GM21786 (cell line): ENCODE measurements around the gene TMEM82.

Experiments
- ATAC-seq: cut with Tn5 transposase; IDR thresholded peaks from one replicate; pipeline ENCODE4 v1.9.1; 2021; ENCODE audit not compliant: unreplicated experiment

Gene TMEM82

DNA sequence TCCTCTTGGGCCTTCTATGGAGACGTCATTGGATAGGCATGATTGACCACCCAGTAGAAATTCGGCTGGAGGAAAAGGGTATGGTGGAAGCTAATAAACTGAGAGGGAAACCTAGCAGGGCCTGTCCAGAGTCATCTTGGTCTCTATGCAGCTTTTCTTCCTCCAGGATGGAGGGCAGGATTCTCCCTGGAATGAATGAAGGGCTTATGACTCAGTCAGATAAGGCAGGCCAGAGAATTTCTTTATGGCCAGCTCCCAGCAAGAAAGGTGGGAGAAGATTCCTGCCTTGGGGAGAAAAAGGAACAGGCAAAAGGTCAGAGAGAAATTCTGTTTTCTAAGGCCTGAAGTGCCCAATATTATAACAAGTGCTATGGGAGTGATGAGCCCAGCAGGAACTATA is 33.4 kb downstream of the TMEM82 start:
- no peak for ATAC-seq

DNA sequence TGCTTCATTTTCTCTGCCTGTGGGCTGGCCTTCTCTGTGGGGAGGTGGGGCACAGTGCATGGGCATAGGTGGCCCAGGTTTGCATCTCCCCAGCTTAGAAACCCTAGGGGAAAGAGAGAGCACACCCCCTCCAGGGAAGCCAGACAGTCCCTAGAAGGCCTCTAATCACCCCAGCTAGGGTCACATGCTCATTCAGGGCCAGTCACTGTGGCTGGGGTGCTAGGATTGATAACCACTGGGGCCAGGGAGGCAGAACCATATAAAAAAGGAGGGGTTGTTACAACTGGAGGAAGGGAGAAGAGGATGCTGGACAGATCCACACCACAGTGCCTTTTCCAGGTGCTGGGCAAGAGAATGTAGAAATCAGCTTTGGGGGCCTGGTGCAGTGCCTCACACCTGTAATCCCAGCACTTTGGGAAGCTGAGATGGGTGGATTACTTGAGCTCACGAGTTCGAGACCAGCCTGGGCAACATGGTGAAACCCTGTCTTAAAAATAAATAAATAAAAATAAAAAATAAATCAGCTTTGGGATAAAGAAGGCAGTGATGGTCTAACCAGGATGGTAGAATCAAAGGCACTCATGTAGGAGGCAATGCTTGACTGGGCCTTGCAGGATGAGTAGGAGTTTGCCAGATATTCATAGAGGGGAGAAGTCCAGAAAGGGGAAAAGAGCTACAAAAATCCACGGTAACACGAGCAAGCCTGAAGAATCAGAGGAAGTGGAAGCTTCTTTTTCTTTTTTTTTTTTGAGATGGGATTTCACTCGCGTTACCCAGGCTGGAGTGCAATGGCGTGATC is 35.8 kb downstream of the TMEM82 start:
- no peak for ATAC-seq

DNA sequence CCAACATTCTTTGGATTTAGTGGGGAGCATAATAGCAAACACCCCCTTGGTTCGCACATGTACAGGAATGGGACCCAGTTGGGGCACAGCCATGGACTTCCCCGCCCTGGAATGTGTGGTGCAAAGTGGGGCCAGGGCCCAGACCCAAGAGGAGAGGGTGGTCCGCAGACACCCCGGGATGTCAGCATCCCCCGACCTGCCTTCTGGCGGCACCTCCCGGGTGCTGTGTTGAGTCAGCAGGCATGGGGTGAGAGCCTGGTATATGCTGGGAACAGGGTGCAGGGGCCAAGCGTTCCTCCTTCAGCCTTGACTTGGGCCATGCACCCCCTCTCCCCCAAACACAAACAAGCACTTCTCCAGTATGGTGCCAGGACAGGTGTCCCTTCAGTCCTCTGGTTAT is 43.4 kb downstream of the TMEM82 start:
- ATAC-seq, result no peak

DNA sequence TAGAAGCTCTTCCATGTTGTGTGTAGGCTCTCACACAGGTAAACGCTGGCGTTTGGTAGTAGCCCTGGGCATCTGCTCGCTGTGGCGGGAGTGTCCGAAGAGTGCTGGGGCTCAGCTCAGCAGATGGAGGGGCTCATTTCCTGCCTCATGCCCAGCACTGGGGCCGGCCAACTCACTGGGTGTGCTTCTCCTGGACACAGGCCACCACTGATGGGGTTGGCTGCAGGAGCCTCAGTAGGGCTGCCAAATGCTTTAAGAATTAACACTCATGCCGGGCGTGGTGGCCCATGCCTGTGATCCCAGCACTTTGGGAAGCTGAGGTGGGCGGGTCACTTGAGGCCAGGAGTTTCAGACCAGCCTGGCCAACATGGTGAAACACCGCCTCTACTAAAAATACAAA is 44.3 kb downstream of the TMEM82 start:
- no peak for ATAC-seq

DNA sequence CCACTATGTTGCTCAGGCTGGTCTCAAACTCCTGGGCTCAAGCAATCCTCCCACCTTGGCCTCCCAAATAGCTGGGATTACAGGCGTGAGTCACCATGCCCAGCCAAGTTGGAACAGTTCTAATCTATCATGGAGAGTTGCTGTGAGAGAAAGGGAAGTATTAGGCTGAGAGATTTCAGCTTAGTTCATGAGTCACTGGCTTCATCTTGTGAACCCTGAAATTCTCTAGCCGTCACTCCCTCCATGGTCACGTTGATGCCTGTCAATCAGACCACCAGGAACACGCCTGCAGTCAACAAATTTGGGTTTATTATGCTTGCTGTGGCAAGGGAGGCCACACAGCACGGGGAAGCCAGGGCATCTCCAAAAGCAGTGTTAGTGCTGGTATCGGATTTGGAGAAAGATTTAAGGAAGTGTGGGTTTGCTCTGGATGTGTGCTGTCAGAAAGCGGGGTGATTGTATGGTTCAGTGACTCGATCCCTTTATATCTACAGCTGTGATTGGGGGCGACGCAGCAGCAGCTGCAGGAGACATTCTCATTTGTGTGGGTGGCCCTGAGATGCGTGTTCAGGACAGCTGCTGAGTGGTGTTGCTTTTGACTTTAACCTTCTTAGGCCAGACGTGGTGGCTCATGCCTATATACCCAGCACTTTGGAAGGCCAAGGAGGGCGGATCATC is 46.5 kb downstream of the TMEM82 start:
- ATAC-seq, result no peak

DNA sequence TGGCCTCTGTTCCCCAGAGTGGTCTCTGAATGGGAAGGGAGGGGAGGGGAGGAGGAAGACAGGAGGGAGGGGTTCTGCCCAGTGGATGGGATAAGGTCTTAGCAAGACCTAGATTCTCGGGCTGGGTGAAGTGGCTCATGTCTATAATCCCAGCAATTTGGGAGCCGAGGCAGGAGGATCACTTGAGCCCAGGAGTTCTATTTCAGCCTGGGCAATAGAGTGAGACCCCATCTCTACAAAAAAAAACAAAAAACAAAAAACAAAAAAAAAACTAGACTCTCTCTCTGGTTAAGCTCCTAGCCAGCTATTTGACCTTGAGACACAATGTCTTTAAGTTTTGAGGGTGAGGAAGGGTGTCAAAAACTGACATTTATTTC is 53.8 kb downstream of the TMEM82 start:
- no peak for ATAC-seq
